Sigmoid colon (tissue), 4 donors: ENCODE results near the gene ZNHIT6.

Experiments used
- POLR2A ChIP-seq, 2 donors: fragments of 450-650 bp; IDR thresholded peaks; one replicate each; pipeline ENCODE4 v1.6.1; 2016; ENCODE audit warnings: antibody characterized with exemption in 2 of 2, mild to moderate bottlenecking in 2 of 2, moderate library complexity in 2 of 2
- POLR2AphosphoS5 ChIP-seq, 4 donors: sonication (generic); formaldehyde crosslinking; IDR thresholded peaks; one replicate each; pipeline ENCODE4 v1.6.1; 2017; ENCODE audit warnings: antibody characterized with exemption in 4 of 4
- TF ChIP-seq, protein P1 (sequence below), 4 experiments: fragments of 450-650 bp in 3 of 4; fragments of 200-600 bp in 1 of 4; IDR thresholded peaks; one replicate each; pipeline ENCODE4 v1.5.1; 2016 to 2019; ENCODE audit warnings: antibody characterized with exemption in 4 of 4, mild to moderate bottlenecking in 3 of 4, moderate library complexity in 2 of 4

DNA sequence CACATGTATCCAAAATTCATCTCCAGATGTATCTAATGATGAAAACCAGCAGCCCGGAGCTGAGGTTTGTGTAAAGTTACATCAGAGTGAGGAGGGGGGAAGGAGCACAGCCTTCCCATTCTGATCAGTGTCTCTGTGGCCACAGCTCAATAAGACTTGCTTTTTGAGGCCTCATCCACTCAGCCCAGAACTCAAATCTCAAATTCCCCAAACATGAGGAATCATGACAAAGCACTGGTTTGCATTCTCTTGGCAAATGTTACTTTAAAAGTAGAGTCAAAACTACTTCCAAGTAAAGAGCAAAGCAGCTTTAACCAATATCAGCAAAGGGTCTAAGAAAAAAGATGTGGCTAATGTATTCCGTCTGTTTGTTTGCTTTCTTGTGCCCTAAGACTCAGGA, 96.8 kb downstream of the ZNHIT6 start:
- no peak for TF ChIP-seq POLR2A (IDR thresholded peaks at IDR 0.05)
- TF ChIP-seq, protein P1, sequence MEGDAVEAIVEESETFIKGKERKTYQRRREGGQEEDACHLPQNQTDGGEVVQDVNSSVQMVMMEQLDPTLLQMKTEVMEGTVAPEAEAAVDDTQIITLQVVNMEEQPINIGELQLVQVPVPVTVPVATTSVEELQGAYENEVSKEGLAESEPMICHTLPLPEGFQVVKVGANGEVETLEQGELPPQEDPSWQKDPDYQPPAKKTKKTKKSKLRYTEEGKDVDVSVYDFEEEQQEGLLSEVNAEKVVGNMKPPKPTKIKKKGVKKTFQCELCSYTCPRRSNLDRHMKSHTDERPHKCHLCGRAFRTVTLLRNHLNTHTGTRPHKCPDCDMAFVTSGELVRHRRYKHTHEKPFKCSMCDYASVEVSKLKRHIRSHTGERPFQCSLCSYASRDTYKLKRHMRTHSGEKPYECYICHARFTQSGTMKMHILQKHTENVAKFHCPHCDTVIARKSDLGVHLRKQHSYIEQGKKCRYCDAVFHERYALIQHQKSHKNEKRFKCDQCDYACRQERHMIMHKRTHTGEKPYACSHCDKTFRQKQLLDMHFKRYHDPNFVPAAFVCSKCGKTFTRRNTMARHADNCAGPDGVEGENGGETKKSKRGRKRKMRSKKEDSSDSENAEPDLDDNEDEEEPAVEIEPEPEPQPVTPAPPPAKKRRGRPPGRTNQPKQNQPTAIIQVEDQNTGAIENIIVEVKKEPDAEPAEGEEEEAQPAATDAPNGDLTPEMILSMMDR (IDR thresholded peaks at IDR 0.05): no peak
- TF ChIP-seq POLR2AphosphoS5 (IDR thresholded peaks at IDR 0.05): no peak
